SK-N-SH (cell line): Measurements from ENCODE around the gene ADAMTSL1. TPM values are rescaled to one million over a fixed set of nuclear protein-coding genes. Genes with fewer than 3 reads are reported as not detected.

Source experiments
- CTCF ChIA-PET: fragments of 300-600, 350-600 bp; formaldehyde crosslinking; extraction: SDS; loops from one replicate; lab custom pipeline; 2021; lab: Yijun Ruan, JAX
- POLR2A ChIA-PET: fragments of 350-600 bp; sonication (Branson Sonifier 250); formaldehyde crosslinking; extraction: SDS; loops from one replicate; lab custom pipeline; 2020; ENCODE audit warnings: antibody characterized with exemption, inconsistent platforms; lab: Yijun Ruan, JAX
- DNase-seq: peaks from one replicate; pipeline ENCODE4 v3.0.0; 2012
- H2AFZ ChIP-seq: fragments of 200-600 bp; sonication (generic); 2 replicates; pipeline ENCODE4 v1.8.1; 2016; ENCODE audit warnings: antibody characterized with exemption, mild to moderate bottlenecking, low read depth
- H3F3A ChIP-seq: fragments of 200-600 bp; sonication (generic); replicated peaks from 2 replicates; pipeline ENCODE3; 2016; ENCODE audit warnings: antibody characterized with exemption, mild to moderate bottlenecking; ENCODE audit not compliant: insufficient read depth
- H3K27ac ChIP-seq, 2 experiments: fragments of 200-500 bp in 1 of 2; fragments of 200-600 bp in 1 of 2; sonication (Bioruptor generic) in 1 of 2; sonication (generic), shearing (Covaris generic) in 1 of 2; 2 replicates each; pipeline versions ENCODE4 v1.5.1 to v1.6.1; 2014 to 2016; ENCODE audit warnings: low read depth in 2 of 2, inconsistent platforms in 1 of 2, low read length in 1 of 2, mild to moderate bottlenecking in 1 of 2, mixed read lengths in 1 of 2
- H3K27me3 ChIP-seq: fragments of 200-600 bp; sonication (generic), shearing (Covaris generic); 2 replicates; pipeline ENCODE4 v1.6.1; 2016; ENCODE audit warnings: mixed run types; ENCODE audit not compliant: insufficient read depth
- H3K36me3 ChIP-seq, 2 experiments: fragments of 200-500 bp in 1 of 2; fragments of 200-600 bp in 1 of 2; sonication (Bioruptor generic) in 1 of 2; sonication (generic) in 1 of 2; replicated peaks in 1 of 2; 2 replicates each; pipeline versions ENCODE3 to v1.5.1; 2014 to 2016; ENCODE audit warnings: low read length in 1 of 2, mild to moderate bottlenecking in 1 of 2; ENCODE audit not compliant: insufficient read depth in 2 of 2, control insufficient read depth in 1 of 2
- H3K4me1 ChIP-seq, 2 experiments: fragments of 200-500 bp in 1 of 2; fragments of 200-600 bp in 1 of 2; sonication (Bioruptor generic) in 1 of 2; sonication (generic), shearing (Covaris generic) in 1 of 2; 2 replicates each; pipeline versions ENCODE4 v1.5.1 to v1.6.1; 2014 to 2016; ENCODE audit warnings: low read depth in 1 of 2, low read length in 1 of 2, mixed run types in 1 of 2; ENCODE audit not compliant: insufficient read depth in 2 of 2, control insufficient read depth in 1 of 2
- H3K4me2 ChIP-seq: fragments of 200-600 bp; sonication (generic), shearing (Covaris generic); 2 replicates; pipeline ENCODE4 v1.6.1; 2017; ENCODE audit warnings: mixed run types
- H3K4me3 ChIP-seq, 2 experiments: fragments of 200-500 bp in 1 of 2; fragments of 200-600 bp in 1 of 2; sonication (Bioruptor generic) in 1 of 2; sonication (generic), shearing (Covaris generic) in 1 of 2; 2 replicates each; pipeline versions ENCODE4 v1.5.1 to v1.8.1; 2014 to 2016; ENCODE audit warnings: low read depth in 2 of 2, inconsistent platforms in 1 of 2, low read length in 1 of 2, mild to moderate bottlenecking in 1 of 2, mixed read lengths in 1 of 2, moderate library complexity in 1 of 2
- H3K79me2 ChIP-seq: fragments of 200-600 bp; sonication (generic); 2 replicates; pipeline ENCODE4 v1.8.1; 2017; ENCODE audit warnings: mild to moderate bottlenecking; ENCODE audit not compliant: insufficient read depth
- H3K9ac ChIP-seq: fragments of 200-600 bp; sonication (generic); 2 replicates; pipeline ENCODE4 v1.6.1; 2017; ENCODE audit warnings: mixed run types
- H3K9me2 ChIP-seq: fragments of 200-600 bp; sonication (generic); 2 replicates; pipeline ENCODE4 v1.6.1; 2017; ENCODE audit warnings: mixed run types
- H3K9me3 ChIP-seq: fragments of 200-600 bp; sonication (generic); 2 replicates; pipeline ENCODE4 v1.6.1; 2017; ENCODE audit warnings: mixed run types, mild to moderate bottlenecking, moderate library complexity
- H4K20me1 ChIP-seq: fragments of 200-600 bp; sonication (generic); 2 replicates; pipeline ENCODE4 v1.6.1; 2017; ENCODE audit warnings: mild to moderate bottlenecking, mixed run types; ENCODE audit not compliant: insufficient read depth
- CHD2 ChIP-seq: fragments of 150-350 bp; IDR thresholded peaks from 2 replicates; pipeline ENCODE4 v1.6.1; 2018; ENCODE audit warnings: low read length; ENCODE audit not compliant: partially characterized antibody
- EP300 ChIP-seq, 2 experiments: IDR thresholded peaks; 2 replicates each; pipeline versions ENCODE4 v1.4.0 to v1.6.1; 2012; ENCODE audit warnings: borderline replicate concordance in 1 of 2, low read depth in 1 of 2, low read length in 1 of 2
- EZH2phosphoT487 ChIP-seq: fragments of 200-600 bp; sonication (generic); IDR thresholded peaks from 2 replicates; pipeline ENCODE4 v1.6.1; 2017; ENCODE audit warnings: low read depth, mixed run types, mild to moderate bottlenecking, antibody characterized with exemption, moderate library complexity, borderline replicate concordance
- FOSL2 ChIP-seq: IDR thresholded peaks from 2 replicates; pipeline ENCODE4 v1.4.0; 2012; ENCODE audit warnings: low read depth, mild to moderate bottlenecking, moderate library complexity, borderline replicate concordance
- JUND ChIP-seq: IDR thresholded peaks from 2 replicates; pipeline ENCODE4 v1.4.0; 2012
- NFIC ChIP-seq: IDR thresholded peaks from 2 replicates; pipeline ENCODE4 v1.4.0; 2012; ENCODE audit warnings: borderline replicate concordance
- POLR2AphosphoS5 ChIP-seq: IDR thresholded peaks from 2 replicates; pipeline ENCODE4 v1.6.1; 2012; ENCODE audit warnings: low read depth, low read length
- REST ChIP-seq: IDR thresholded peaks from 2 replicates; pipeline ENCODE4 v1.6.1; 2012; ENCODE audit warnings: mild to moderate bottlenecking, low read depth, low read length, moderate library complexity
- RXRA ChIP-seq: IDR thresholded peaks from 2 replicates; pipeline ENCODE4 v1.4.0; 2012; ENCODE audit warnings: low read depth, mild to moderate bottlenecking, borderline replicate concordance
- SIN3A ChIP-seq: IDR thresholded peaks from 2 replicates; pipeline ENCODE4 v1.6.1; 2012; ENCODE audit warnings: low read depth, mild to moderate bottlenecking, low read length, moderate library complexity, borderline replicate concordance
- SMC3 ChIP-seq: IDR thresholded peaks from 2 replicates; pipeline ENCODE4 v1.6.1; 2012; ENCODE audit warnings: low read depth, low read length, improper control_type of control experiment
- TCF12 ChIP-seq: IDR thresholded peaks from 2 replicates; pipeline ENCODE4 v1.4.0; 2012
- TEAD4 ChIP-seq: IDR thresholded peaks from 2 replicates; pipeline ENCODE4 v1.4.0; 2012; ENCODE audit warnings: mild to moderate bottlenecking, borderline replicate concordance; ENCODE audit not compliant: insufficient read depth
- WGBS: methylation state at CpG from one replicate; pipeline ENCODE4 v1.1.6; 2017; ENCODE audit warnings: low lambda C conversion rate; 5-methylcytosine and 5-hydroxymethylcytosine counted together
- polyA plus RNA-seq, 3 experiments: library from polyadenylated mRNA; depleted of rRNA; stranded (reverse); fragments of >200 nt; gene quantifications; 2 replicates each; pipeline ENCODE4 v1.2.3, GENCODE V29; 2012
- TF ChIP-seq, protein P1 (sequence below): fragments of 150-350 bp; IDR thresholded peaks from 2 replicates; pipeline ENCODE4 v1.6.1; 2017; ENCODE audit warnings: antibody characterized with exemption, low read length, low read depth, borderline replicate concordance
- TF ChIP-seq, protein P2 (sequence below): IDR thresholded peaks from 2 replicates; pipeline ENCODE4 v1.4.0; 2012; ENCODE audit warnings: low read depth, borderline replicate concordance
- TF ChIP-seq, protein P3 (sequence below): IDR thresholded peaks from 2 replicates; pipeline ENCODE4; 2012
- TF ChIP-seq, protein P4 (sequence below): fragments of 200-600 bp; sonication (generic); IDR thresholded peaks from 2 replicates; pipeline ENCODE4 v1.6.1; 2017; ENCODE audit warnings: antibody characterized with exemption, mild to moderate bottlenecking, moderate library complexity

The ADAMTSL1 gene
- polyA plus RNA-seq, 1 of the 3 experiments (the other 2 are of a cell fraction), result 114 TPM

DNA sequence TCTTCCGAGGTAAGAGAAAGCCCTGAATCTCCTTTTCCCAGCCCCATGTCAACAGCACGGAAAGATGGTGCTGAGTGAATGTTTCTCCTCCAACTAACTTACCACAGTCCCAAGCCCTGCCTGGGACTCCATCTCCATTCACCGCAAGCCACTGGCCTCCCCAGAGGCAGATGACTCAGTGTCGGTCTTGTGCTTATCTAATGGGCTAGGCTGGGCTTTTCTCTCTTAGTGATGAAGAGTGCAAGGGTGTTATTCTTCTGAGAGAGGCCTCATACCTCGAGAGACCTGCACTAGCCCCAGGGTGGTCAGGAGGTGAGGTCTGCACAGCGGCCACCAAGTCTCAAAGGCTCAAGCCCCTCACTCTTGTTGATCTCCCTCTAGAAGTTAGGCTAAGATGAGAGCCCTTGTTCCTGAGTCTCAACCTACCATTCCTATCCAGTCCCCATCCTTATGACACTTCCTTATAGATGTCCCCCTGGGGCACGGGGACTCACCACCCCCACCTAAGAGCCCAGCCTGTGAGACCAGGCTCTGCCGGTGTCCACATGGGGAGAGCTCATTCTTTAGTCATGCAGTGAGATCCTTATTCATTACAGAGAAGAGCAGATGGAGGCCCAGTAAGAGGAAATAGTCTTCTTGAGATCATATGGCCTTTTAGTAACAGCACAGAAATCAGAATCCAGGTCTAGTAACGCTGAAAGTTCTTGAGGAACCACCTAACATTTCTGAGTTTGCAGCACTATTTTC lies 432.1 kb downstream of the ADAMTSL1 start (continued):
- TF ChIP-seq, protein P1, sequence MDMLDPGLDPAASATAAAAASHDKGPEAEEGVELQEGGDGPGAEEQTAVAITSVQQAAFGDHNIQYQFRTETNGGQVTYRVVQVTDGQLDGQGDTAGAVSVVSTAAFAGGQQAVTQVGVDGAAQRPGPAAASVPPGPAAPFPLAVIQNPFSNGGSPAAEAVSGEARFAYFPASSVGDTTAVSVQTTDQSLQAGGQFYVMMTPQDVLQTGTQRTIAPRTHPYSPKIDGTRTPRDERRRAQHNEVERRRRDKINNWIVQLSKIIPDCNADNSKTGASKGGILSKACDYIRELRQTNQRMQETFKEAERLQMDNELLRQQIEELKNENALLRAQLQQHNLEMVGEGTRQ, result no peak
- TF ChIP-seq NFIC, result no peak
- TF ChIP-seq EP300 (IDR thresholded peaks at IDR 0.05; ENCODE audit: borderline replicate concordance in 1 of 2, low read depth in 1 of 2, low read length in 1 of 2), result no peak
- TF ChIP-seq, protein P2, sequence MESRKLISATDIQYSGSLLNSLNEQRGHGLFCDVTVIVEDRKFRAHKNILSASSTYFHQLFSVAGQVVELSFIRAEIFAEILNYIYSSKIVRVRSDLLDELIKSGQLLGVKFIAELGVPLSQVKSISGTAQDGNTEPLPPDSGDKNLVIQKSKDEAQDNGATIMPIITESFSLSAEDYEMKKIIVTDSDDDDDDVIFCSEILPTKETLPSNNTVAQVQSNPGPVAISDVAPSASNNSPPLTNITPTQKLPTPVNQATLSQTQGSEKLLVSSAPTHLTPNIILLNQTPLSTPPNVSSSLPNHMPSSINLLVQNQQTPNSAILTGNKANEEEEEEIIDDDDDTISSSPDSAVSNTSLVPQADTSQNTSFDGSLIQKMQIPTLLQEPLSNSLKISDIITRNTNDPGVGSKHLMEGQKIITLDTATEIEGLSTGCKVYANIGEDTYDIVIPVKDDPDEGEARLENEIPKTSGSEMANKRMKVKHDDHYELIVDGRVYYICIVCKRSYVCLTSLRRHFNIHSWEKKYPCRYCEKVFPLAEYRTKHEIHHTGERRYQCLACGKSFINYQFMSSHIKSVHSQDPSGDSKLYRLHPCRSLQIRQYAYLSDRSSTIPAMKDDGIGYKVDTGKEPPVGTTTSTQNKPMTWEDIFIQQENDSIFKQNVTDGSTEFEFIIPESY, result no peak
- no peak for TF ChIP-seq POLR2AphosphoS5
- no peak for TF ChIP-seq SMC3
- TF ChIP-seq, all 33 proteins: peak for 0

GRCh38 chr9:18906656-18907395 lies 432.9 kb downstream of the ADAMTSL1 start:
- Histone ChIP-seq H3K79me2 (no peaks in the 10 kb centered on the region), H3K27me3 (no peaks in the 10 kb centered on the region)

More at GRCh38 chr9:18906656-18907395, 432.9 kb downstream of the ADAMTSL1 start:
- no peak for DNase-seq
- Histone ChIP-seq H3K9me3 (no peaks in the 10 kb centered on the region), H3K9me2 (no peaks in the 10 kb centered on the region), H2AFZ (no peak overlapping the region), H3K9ac (no peak overlapping the region), H3K27ac (no peak overlapping the region), H3F3A (peaks cover 16% of the 10 kb centered on the region), H3K36me3 (peaks cover 3 to 31% of the 10 kb centered on the region in 2 experiments), H3K4me1 (peaks cover 0 to 14% of the 10 kb centered on the region in 2 experiments; a peak in 1 of 4 replicates), H4K20me1 (no peaks in the 10 kb centered on the region), H3K4me3 (no peak overlapping the region), H3K4me2 (peak overlapping the region; percentile 43; the same call in 1 of the 2 replicates)
- ChIA-PET CTCF (no interaction called here), POLR2A (no interaction called here)
- TF ChIP-seq SIN3A (0 out of 2 replicates have a peak, but pooled peaks have one; percentile 18), TEAD4 (no peak), FOSL2 (peak; percentile 76), RXRA (no peak), TCF12 (peak; percentile 54), NFIC (peak; percentile 51; the same call in 1 of the 2 replicates), CHD2 (no peak), REST (no peak), EZH2phosphoT487 (no peak), JUND (peak; percentile 61)
- TF ChIP-seq, protein P3, sequence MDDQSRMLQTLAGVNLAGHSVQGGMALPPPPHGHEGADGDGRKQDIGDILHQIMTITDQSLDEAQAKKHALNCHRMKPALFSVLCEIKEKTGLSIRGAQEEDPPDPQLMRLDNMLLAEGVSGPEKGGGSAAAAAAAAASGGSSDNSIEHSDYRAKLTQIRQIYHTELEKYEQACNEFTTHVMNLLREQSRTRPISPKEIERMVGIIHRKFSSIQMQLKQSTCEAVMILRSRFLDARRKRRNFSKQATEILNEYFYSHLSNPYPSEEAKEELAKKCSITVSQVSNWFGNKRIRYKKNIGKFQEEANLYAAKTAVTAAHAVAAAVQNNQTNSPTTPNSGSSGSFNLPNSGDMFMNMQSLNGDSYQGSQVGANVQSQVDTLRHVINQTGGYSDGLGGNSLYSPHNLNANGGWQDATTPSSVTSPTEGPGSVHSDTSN, result no peak
- TF ChIP-seq, protein P4, sequence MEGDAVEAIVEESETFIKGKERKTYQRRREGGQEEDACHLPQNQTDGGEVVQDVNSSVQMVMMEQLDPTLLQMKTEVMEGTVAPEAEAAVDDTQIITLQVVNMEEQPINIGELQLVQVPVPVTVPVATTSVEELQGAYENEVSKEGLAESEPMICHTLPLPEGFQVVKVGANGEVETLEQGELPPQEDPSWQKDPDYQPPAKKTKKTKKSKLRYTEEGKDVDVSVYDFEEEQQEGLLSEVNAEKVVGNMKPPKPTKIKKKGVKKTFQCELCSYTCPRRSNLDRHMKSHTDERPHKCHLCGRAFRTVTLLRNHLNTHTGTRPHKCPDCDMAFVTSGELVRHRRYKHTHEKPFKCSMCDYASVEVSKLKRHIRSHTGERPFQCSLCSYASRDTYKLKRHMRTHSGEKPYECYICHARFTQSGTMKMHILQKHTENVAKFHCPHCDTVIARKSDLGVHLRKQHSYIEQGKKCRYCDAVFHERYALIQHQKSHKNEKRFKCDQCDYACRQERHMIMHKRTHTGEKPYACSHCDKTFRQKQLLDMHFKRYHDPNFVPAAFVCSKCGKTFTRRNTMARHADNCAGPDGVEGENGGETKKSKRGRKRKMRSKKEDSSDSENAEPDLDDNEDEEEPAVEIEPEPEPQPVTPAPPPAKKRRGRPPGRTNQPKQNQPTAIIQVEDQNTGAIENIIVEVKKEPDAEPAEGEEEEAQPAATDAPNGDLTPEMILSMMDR, result no peak
- WGBS, result 71% methylated on average over 4 of the region's 9 CpGs
